ENCODE data around the gene CHD9. TPM values are rescaled to one million over a fixed set of nuclear protein-coding genes. Genes with fewer than 3 reads are reported as not detected.

Gene CHD9
- total RNA-seq, 4 donors from 2014 or later, result 29.0 to 68.5 (median 37.3) TPM

GRCh38 chr16:53080345-53081031 lies 25.7 kb downstream of the CHD9 start:
- 17 to 23% methylated on average over 8 of the region's 8 CpGs for WGBS, 2 donors
- H3K4me1 ChIP-seq, result peaks cover 40 to 73% (median 52%) of the 10 kb centered on the region in 3 donors

GRCh38 chr16:53081032-53081424 lies 26.2 kb downstream of the CHD9 start:
- DNase-seq, result no peak
- intact Hi-C loops (cut with DNase I), result loop anchor here (2.0 kb wide), 1 partner anchor 20 kb away; no protein-coding TSS in a partner anchor
- no peaks in the 10 kb centered on the region for H3K36me3 ChIP-seq
- TF ChIP-seq POLR2A (IDR thresholded peaks at IDR 0.05) (no peak), CTCF (IDR thresholded peaks at IDR 0.05) (no peak)
- peaks cover 45 to 78% (median 56%) of the 10 kb centered on the region in 3 donors for H3K4me1 ChIP-seq
- no peak overlapping the region for H3K4me3 ChIP-seq
- H3K27me3 ChIP-seq, result no peaks in the 10 kb centered on the region
- H3K27ac ChIP-seq, result peak overlapping the region; percentile 81 to 87 (median 86)
- H3K9me3 ChIP-seq, result no peaks in the 10 kb centered on the region

More at GRCh38 chr16:53080345-53081031, 25.7 kb downstream of the CHD9 start:
- H3K9me3 ChIP-seq, result no peaks in the 10 kb centered on the region
- no peak for DNase-seq
- no peak for TF ChIP-seq CTCF (IDR thresholded peaks at IDR 0.05)
- TF ChIP-seq POLR2A (IDR thresholded peaks at IDR 0.05), result no peak
- no peak overlapping the region for H3K4me3 ChIP-seq
- intact Hi-C loops (cut with DNase I), result loop anchor here (2.0 kb wide), 1 partner anchor 20 kb away; no protein-coding TSS in a partner anchor
- peak overlapping the region; percentile 81 to 87 (median 86) for H3K27ac ChIP-seq
- H3K27me3 ChIP-seq, result no peaks in the 10 kb centered on the region
- H3K36me3 ChIP-seq, result no peaks in the 10 kb centered on the region

GRCh38 chr16:53081686-53082407 lies 27.1 kb downstream of the CHD9 start:
- Histone ChIP-seq H3K4me1 (peaks cover 53 to 86% (median 60%) of the 10 kb centered on the region in 3 donors), H3K4me3 (no peak overlapping the region), H3K27me3 (no peaks in the 10 kb centered on the region), H3K27ac (peak overlapping the region; percentile 81 to 87 (median 86)), H3K36me3 (no peaks in the 10 kb centered on the region), H3K9me3 (no peaks in the 10 kb centered on the region)
- DNase-seq, result no peak
- TF ChIP-seq CTCF (IDR thresholded peaks at IDR 0.05) (no peak), POLR2A (IDR thresholded peaks at IDR 0.05) (no peak)
- 89% methylated on average over 3 of the region's 3 CpGs for WGBS, 2 donors
- intact Hi-C loops (cut with DNase I), result loop anchor here (2.0 kb wide), 1 partner anchor 19 kb away; no protein-coding TSS in a partner anchor

- Histone ChIP-seq H3K9me3 (no peaks in the 10 kb centered on the region), H3K4me3 (no peak overlapping the region), H3K27ac (peak overlapping the region in 3 of 4 donors; percentile 26 to 87 (median 87)), H3K36me3 (no peaks in the 10 kb centered on the region), H3K4me1 (peaks cover 58 to 93% (median 60%) of the 10 kb centered on the region in 3 donors), H3K27me3 (no peaks in the 10 kb centered on the region)
- 73 to 80% methylated on average over 4 of the region's 4 CpGs for WGBS, 2 donors
- TF ChIP-seq CTCF (IDR thresholded peaks at IDR 0.05) (no peak), POLR2A (IDR thresholded peaks at IDR 0.05) (no peak)
- DNase-seq, result no peak
- intact Hi-C loops (cut with DNase I), result no loop called here
Observed at GRCh38 chr16:53082509-53082908, 27.7 kb downstream of the CHD9 start.

- Histone ChIP-seq H3K4me1 (peaks cover 58 to 96% (median 60%) of the 10 kb centered on the region in 3 donors), H3K36me3 (no peaks in the 10 kb centered on the region), H3K4me3 (no peak overlapping the region), H3K27ac (peak overlapping the region; percentile 28 to 87 (median 86)), H3K9me3 (no peaks in the 10 kb centered on the region), H3K27me3 (no peaks in the 10 kb centered on the region)
- TF ChIP-seq POLR2A (IDR thresholded peaks at IDR 0.05) (no peak), CTCF (IDR thresholded peaks at IDR 0.05) (no peak)
- 40 to 44% methylated on average over 1 of the region's 1 CpG for WGBS, 2 donors
- intact Hi-C loops (cut with DNase I), result no loop called here
- DNase-seq, result no peak
Observed at GRCh38 chr16:53083119-53083518, 28.3 kb downstream of the CHD9 start.
